ENCODE results near the gene WBP4. TPM values are rescaled to one million over a fixed set of nuclear protein-coding genes. Genes with fewer than 3 reads are reported as not detected.
"Not testable (repeated sequence)": the region's sequence is repeated elsewhere in the genome, so short reads cannot be mapped to it uniquely, and the experiment has no call there.

WBP4 gene
- total RNA-seq, 5 donors from 2014 or later (not counting 1 experiment from before 2014, with no cell fraction given) = 4.3 to 7.6 (median 4.8) TPM

GRCh38 chr13:41036557-41036956 is 24.8 kb upstream of the WBP4 start:
- H3K9me3 Mint-ChIP-seq; H3K27me3 Mint-ChIP-seq; H3K27ac ChIP-seq (ENCODE audit: low read length); H3K27me3 ChIP-seq (replicated peaks in 1 of 2; ENCODE audit: control insufficient read depth in 2 of 2, extremely low read depth in 1 of 2, insufficient read depth in 2 of 2, low read length in 1 of 2); H3K4me3 ChIP-seq (ENCODE audit: control insufficient read depth in 1 of 2, extremely low read depth in 1 of 2, low read length in 1 of 2); POLR2A ChIA-PET; ATAC-seq (replicated peaks in 1 of 4); CTCF ChIA-PET; H3K36me3 Mint-ChIP-seq; H3K4me1 ChIP-seq (ENCODE audit: control insufficient read depth in 1 of 2, extremely low read depth in 1 of 2, insufficient read depth in 2 of 2, low read length in 2 of 2); H3K9me3 ChIP-seq; DNase-seq; H3K36me3 ChIP-seq (ENCODE audit: control insufficient read depth in 2 of 2, extremely low read depth in 1 of 2, insufficient read depth in 1 of 2, low read length in 1 of 2); H3K27ac Mint-ChIP-seq; H3K4me3 Mint-ChIP-seq: not testable (repeated sequence)
- H3K4me1 Mint-ChIP-seq = peaks cover 13 to 29% (median 24%) of the 10 kb centered on the region in 3 donors
- no CpG with 5 or more reads among the region's 5 CpGs for WGBS (ENCODE audit: insufficient coverage)

GRCh38 chr13:41039746-41040145 is 21.6 kb upstream of the WBP4 start:
- H3K27me3 Mint-ChIP-seq = no peaks in the 10 kb centered on the region
- H3K27ac Mint-ChIP-seq = no peak overlapping the region
- ATAC-seq (replicated peaks in 1 of 4) (no peak), DNase-seq (no peak)
- H3K4me1 ChIP-seq (ENCODE audit: control insufficient read depth in 1 of 2, extremely low read depth in 1 of 2, insufficient read depth in 2 of 2, low read length in 2 of 2) = peaks cover 0 to 3% of the 10 kb centered on the region in 2 experiments
- no peaks in the 10 kb centered on the region for H3K9me3 ChIP-seq
- peaks cover 15 to 27% (median 24%) of the 10 kb centered on the region in 3 donors for H3K4me1 Mint-ChIP-seq
- POLR2A ChIA-PET = interaction anchor here (0.7 kb wide), 3 partner anchors 99 to 896 kb away, joined by 3 to 7 read pairs (median 6); no protein-coding TSS in a partner anchor
- H3K4me3 Mint-ChIP-seq = no peak overlapping the region
- no peak overlapping the region for H3K27ac ChIP-seq (ENCODE audit: low read length)
- no peaks in the 10 kb centered on the region for H3K36me3 Mint-ChIP-seq
- no peaks in the 10 kb centered on the region for H3K9me3 Mint-ChIP-seq
- no peaks in the 10 kb centered on the region for H3K36me3 ChIP-seq (ENCODE audit: control insufficient read depth in 2 of 2, extremely low read depth in 1 of 2, insufficient read depth in 1 of 2, low read length in 1 of 2)
- H3K4me3 ChIP-seq (ENCODE audit: control insufficient read depth in 1 of 2, extremely low read depth in 1 of 2, low read length in 1 of 2) = no peak overlapping the region
- CTCF ChIA-PET = interaction anchor here (0.6 to 1.1 kb wide), 2 partner anchors 13 kb away, joined by 5 to 6 read pairs; no protein-coding TSS in a partner anchor
- H3K27me3 ChIP-seq (replicated peaks in 1 of 2; ENCODE audit: control insufficient read depth in 2 of 2, extremely low read depth in 1 of 2, insufficient read depth in 2 of 2, low read length in 1 of 2) = no peaks in the 10 kb centered on the region

- no peak overlapping the region for H3K27ac ChIP-seq (ENCODE audit: low read length)
- POLR2A ChIA-PET = no interaction called here
- H3K4me1 ChIP-seq (ENCODE audit: control insufficient read depth in 1 of 2, extremely low read depth in 1 of 2, insufficient read depth in 2 of 2, low read length in 2 of 2) = peaks cover 0 to 3% of the 10 kb centered on the region in 2 experiments
- no peak for ATAC-seq (replicated peaks in 1 of 4)
- CTCF ChIA-PET = interaction anchor here in 1 of 2 donors (0.6 kb wide), 2 partner anchors 309 to 1015 kb away, joined by 3 to 4 read pairs; no protein-coding TSS in a partner anchor
- Mint-ChIP-seq H3K36me3 (peaks cover 5% of the 10 kb centered on the region), H3K4me1 (peaks cover 15 to 25% (median 16%) of the 10 kb centered on the region in 3 donors), H3K9me3 (peaks cover 0 to 4% (median 0%) of the 10 kb centered on the region in 3 donors), H3K4me3 (no peak overlapping the region), H3K27ac (peak overlapping the region; percentile 24 to 72), H3K27me3 (no peaks in the 10 kb centered on the region)
- 89% methylated on average over 3 of the region's 9 CpGs for WGBS (ENCODE audit: insufficient coverage)
- no peaks in the 10 kb centered on the region for H3K36me3 ChIP-seq (ENCODE audit: control insufficient read depth in 2 of 2, extremely low read depth in 1 of 2, insufficient read depth in 1 of 2, low read length in 1 of 2)
- H3K27me3 ChIP-seq (replicated peaks in 1 of 2; ENCODE audit: control insufficient read depth in 2 of 2, extremely low read depth in 1 of 2, insufficient read depth in 2 of 2, low read length in 1 of 2) = no peaks in the 10 kb centered on the region
- H3K9me3 ChIP-seq = no peaks in the 10 kb centered on the region
- no peak overlapping the region for H3K4me3 ChIP-seq (ENCODE audit: control insufficient read depth in 1 of 2, extremely low read depth in 1 of 2, low read length in 1 of 2)
- DNase-seq = no peak
Measured at GRCh38 chr13:41040584-41041334, 20.6 kb upstream of the WBP4 start.

GRCh38 chr13:41042419-41042818 is 18.9 kb upstream of the WBP4 start:
- H3K4me3 ChIP-seq (ENCODE audit: control insufficient read depth in 1 of 2, extremely low read depth in 1 of 2, low read length in 1 of 2); H3K9me3 ChIP-seq; H3K4me3 Mint-ChIP-seq; H3K36me3 ChIP-seq (ENCODE audit: control insufficient read depth in 2 of 2, extremely low read depth in 1 of 2, insufficient read depth in 1 of 2, low read length in 1 of 2); H3K27me3 ChIP-seq (replicated peaks in 1 of 2; ENCODE audit: control insufficient read depth in 2 of 2, extremely low read depth in 1 of 2, insufficient read depth in 2 of 2, low read length in 1 of 2); ATAC-seq (replicated peaks in 1 of 4); H3K4me1 ChIP-seq (ENCODE audit: control insufficient read depth in 1 of 2, extremely low read depth in 1 of 2, insufficient read depth in 2 of 2, low read length in 2 of 2); H3K27ac Mint-ChIP-seq; H3K27me3 Mint-ChIP-seq; H3K9me3 Mint-ChIP-seq; CTCF ChIA-PET; POLR2A ChIA-PET; H3K27ac ChIP-seq (ENCODE audit: low read length); H3K36me3 Mint-ChIP-seq; DNase-seq: not testable (repeated sequence)
- H3K4me1 Mint-ChIP-seq = peaks cover 15 to 25% (median 16%) of the 10 kb centered on the region in 3 donors
- no CpG with 5 or more reads among the region's 4 CpGs for WGBS (ENCODE audit: insufficient coverage)

- H3K4me1 ChIP-seq (ENCODE audit: control insufficient read depth in 1 of 2, extremely low read depth in 1 of 2, insufficient read depth in 2 of 2, low read length in 2 of 2) = no peaks in the 10 kb centered on the region
- POLR2A ChIA-PET = no interaction called here
- Mint-ChIP-seq H3K27ac (no peak overlapping the region), H3K9me3 (peaks cover 0 to 4% (median 0%) of the 10 kb centered on the region in 3 donors), H3K36me3 (peaks cover 14% of the 10 kb centered on the region), H3K4me1 (peaks cover 13 to 27% (median 14%) of the 10 kb centered on the region in 3 donors), H3K4me3 (no peak overlapping the region), H3K27me3 (no peaks in the 10 kb centered on the region)
- DNase-seq = no peak
- 100% methylated on average over 3 of the region's 5 CpGs for WGBS (ENCODE audit: insufficient coverage)
- CTCF ChIA-PET = interaction anchor here (0.6 to 1.0 kb wide), 3 partner anchors 11 to 74 kb away, joined by 3 to 4 read pairs (median 3); no protein-coding TSS in a partner anchor
- H3K27me3 ChIP-seq (replicated peaks in 1 of 2; ENCODE audit: control insufficient read depth in 2 of 2, extremely low read depth in 1 of 2, insufficient read depth in 2 of 2, low read length in 1 of 2) = no peaks in the 10 kb centered on the region
- H3K9me3 ChIP-seq = no peaks in the 10 kb centered on the region
- no peak overlapping the region for H3K4me3 ChIP-seq (ENCODE audit: control insufficient read depth in 1 of 2, extremely low read depth in 1 of 2, low read length in 1 of 2)
- ATAC-seq (replicated peaks in 1 of 4) = no peak
- H3K36me3 ChIP-seq (ENCODE audit: control insufficient read depth in 2 of 2, extremely low read depth in 1 of 2, insufficient read depth in 1 of 2, low read length in 1 of 2) = no peaks in the 10 kb centered on the region
- H3K27ac ChIP-seq (ENCODE audit: low read length) = no peak overlapping the region
Measured at GRCh38 chr13:41048640-41049039, 12.7 kb upstream of the WBP4 start.

- Histone ChIP-seq H3K27ac (ENCODE audit: low read length) (no peak overlapping the region), H3K27me3 (replicated peaks in 1 of 2; ENCODE audit: control insufficient read depth in 2 of 2, extremely low read depth in 1 of 2, insufficient read depth in 2 of 2, low read length in 1 of 2) (no peaks in the 10 kb centered on the region), H3K9me3 (no peaks in the 10 kb centered on the region), H3K36me3 (ENCODE audit: control insufficient read depth in 2 of 2, extremely low read depth in 1 of 2, insufficient read depth in 1 of 2, low read length in 1 of 2) (no peaks in the 10 kb centered on the region), H3K4me1 (ENCODE audit: control insufficient read depth in 1 of 2, extremely low read depth in 1 of 2, insufficient read depth in 2 of 2, low read length in 2 of 2) (peaks cover 0 to 2% of the 10 kb centered on the region in 2 experiments), H3K4me3 (ENCODE audit: control insufficient read depth in 1 of 2, extremely low read depth in 1 of 2, low read length in 1 of 2) (no peak overlapping the region)
- H3K36me3 Mint-ChIP-seq = peaks cover 14% of the 10 kb centered on the region
- no peaks in the 10 kb centered on the region for H3K27me3 Mint-ChIP-seq
- ChIA-PET POLR2A (no interaction called here), CTCF (interaction anchor here in 1 of 2 donors (1.0 kb wide), 1 partner anchor 75 kb away, joined by 3 read pairs; no protein-coding TSS in a partner anchor)
- peaks cover 0 to 4% (median 0%) of the 10 kb centered on the region in 3 donors for H3K9me3 Mint-ChIP-seq
- H3K4me3 Mint-ChIP-seq = no peak overlapping the region
- peaks cover 21 to 37% (median 24%) of the 10 kb centered on the region in 3 donors for H3K4me1 Mint-ChIP-seq
- no peak for ATAC-seq (replicated peaks in 1 of 4)
- H3K27ac Mint-ChIP-seq = no peak overlapping the region
- 100% methylated on average over 2 of the region's 4 CpGs for WGBS (ENCODE audit: insufficient coverage)
- no peak for DNase-seq
Measured at GRCh38 chr13:41049480-41050440, 11.5 kb upstream of the WBP4 start.
